ENCODE data around the gene FRA10AC1.

Gene FRA10AC1

DNA sequence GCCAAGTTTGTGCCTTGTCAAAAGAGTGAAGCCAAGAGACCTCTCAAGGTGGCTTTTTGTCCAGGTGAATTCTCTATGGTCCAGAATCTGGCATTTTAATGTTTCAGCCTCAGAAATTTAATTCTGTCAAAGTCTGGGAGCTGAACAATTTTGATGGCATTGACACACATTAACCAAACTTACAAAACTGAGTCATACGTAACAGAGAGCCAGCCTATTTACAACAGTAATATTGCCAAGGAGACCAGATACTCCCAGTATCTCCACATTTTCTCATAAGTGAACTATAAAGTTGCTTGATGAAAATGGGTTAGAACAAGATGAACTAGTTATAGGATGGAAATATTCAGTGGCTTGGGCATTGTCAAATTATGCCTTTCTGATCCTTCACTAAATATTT is 46.2 kb downstream of the FRA10AC1 start:
- no peaks in the 10 kb centered on the region for H3K27me3 ChIP-seq (replicated peaks)
- TF ChIP-seq, protein P1, sequence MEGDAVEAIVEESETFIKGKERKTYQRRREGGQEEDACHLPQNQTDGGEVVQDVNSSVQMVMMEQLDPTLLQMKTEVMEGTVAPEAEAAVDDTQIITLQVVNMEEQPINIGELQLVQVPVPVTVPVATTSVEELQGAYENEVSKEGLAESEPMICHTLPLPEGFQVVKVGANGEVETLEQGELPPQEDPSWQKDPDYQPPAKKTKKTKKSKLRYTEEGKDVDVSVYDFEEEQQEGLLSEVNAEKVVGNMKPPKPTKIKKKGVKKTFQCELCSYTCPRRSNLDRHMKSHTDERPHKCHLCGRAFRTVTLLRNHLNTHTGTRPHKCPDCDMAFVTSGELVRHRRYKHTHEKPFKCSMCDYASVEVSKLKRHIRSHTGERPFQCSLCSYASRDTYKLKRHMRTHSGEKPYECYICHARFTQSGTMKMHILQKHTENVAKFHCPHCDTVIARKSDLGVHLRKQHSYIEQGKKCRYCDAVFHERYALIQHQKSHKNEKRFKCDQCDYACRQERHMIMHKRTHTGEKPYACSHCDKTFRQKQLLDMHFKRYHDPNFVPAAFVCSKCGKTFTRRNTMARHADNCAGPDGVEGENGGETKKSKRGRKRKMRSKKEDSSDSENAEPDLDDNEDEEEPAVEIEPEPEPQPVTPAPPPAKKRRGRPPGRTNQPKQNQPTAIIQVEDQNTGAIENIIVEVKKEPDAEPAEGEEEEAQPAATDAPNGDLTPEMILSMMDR (IDR thresholded peaks at IDR 0.05; ENCODE audit: low read depth, low read length, missing control alignments): no peak
- peaks cover 2% of the 10 kb centered on the region for H3K36me3 ChIP-seq (replicated peaks)
- in situ Hi-C loops (cut with HindIII; ENCODE audit: low pct_ligation_motif_present, low sequenced_read_pairs): no loop called here
- no peak overlapping the region for H3K4me3 ChIP-seq (ENCODE audit: low read depth, low read length)
- no peak overlapping the region for H3K27ac ChIP-seq
- peak; percentile 3 for DNase-seq

DNA sequence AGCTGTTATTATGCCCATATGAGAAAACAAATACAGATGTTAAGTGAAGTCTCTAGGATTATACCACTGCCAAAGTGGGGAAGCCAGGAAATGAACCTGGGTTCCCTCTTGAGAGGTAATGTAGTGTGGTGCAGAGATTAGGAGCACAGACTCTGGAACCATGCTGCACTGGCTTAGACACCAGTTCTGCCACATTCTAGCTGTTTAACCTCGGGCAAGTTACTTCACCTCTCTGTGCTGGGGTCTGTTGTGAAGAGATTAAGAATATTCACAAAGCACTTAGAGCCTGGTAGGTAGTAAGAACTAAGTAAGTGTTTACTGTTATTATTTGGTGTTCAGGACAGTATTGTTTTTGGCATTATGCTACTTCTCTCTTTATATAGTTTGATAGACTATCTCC is 48.2 kb downstream of the FRA10AC1 start:
- TF ChIP-seq, protein P1 (IDR thresholded peaks at IDR 0.05; ENCODE audit: low read depth, low read length, missing control alignments): no peak
- Histone ChIP-seq H3K36me3 (replicated peaks) (no peaks in the 10 kb centered on the region), H3K27ac (no peak overlapping the region), H3K4me3 (ENCODE audit: low read depth, low read length) (no peak overlapping the region), H3K27me3 (replicated peaks) (no peaks in the 10 kb centered on the region)
- in situ Hi-C loops (cut with HindIII; ENCODE audit: low pct_ligation_motif_present, low sequenced_read_pairs): no loop called here
- DNase-seq: no peak

DNA sequence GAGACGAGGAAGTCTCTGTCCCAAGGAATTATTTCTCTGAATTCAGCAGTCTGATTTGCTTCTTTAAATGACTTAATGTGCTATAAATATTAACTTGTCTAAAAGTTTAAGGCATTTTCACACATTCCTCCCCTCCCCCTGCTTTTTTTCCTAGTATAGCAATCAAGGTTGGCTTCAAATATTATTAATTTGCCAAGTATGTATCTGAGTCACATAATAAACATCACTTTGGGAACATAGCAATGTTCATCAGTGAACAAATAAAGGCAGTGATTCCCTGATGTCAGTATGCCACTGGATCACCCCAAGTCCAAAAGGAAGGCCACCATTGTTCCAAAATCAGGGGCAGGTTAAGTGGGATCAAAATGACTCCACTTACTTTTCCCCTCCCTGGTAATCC is 49.5 kb downstream of the FRA10AC1 start:
- Histone ChIP-seq H3K36me3 (replicated peaks) (no peaks in the 10 kb centered on the region), H3K27ac (no peak overlapping the region), H3K27me3 (replicated peaks) (no peaks in the 10 kb centered on the region), H3K4me3 (ENCODE audit: low read depth, low read length) (no peak overlapping the region)
- TF ChIP-seq, protein P1 (IDR thresholded peaks at IDR 0.05; ENCODE audit: low read depth, low read length, missing control alignments): no peak
- peak; percentile 53 for DNase-seq
- in situ Hi-C loops (cut with HindIII; ENCODE audit: low pct_ligation_motif_present, low sequenced_read_pairs): no loop called here

DNA sequence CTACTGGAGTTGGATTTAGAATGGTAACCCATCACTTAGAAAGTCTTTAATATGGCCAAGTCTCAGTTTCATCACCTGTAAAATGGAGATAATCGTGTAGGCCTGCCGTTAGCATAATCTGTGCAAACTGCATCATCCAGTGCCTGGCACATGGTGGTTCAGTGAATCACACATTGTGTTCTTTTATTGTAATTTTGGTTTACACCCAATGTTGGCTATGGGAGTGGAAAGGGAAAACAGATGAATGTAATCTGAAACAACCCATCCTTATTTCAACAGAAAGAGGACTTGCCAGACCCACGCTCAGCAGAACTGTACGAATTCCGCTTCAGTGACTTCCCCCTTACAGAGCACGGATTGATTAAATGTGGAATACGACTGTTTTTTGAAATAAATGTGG is 62.6 kb downstream of the FRA10AC1 start:
- in situ Hi-C loops (cut with HindIII; ENCODE audit: low pct_ligation_motif_present, low sequenced_read_pairs): no loop called here
- H3K27ac ChIP-seq: no peak overlapping the region

DNA sequence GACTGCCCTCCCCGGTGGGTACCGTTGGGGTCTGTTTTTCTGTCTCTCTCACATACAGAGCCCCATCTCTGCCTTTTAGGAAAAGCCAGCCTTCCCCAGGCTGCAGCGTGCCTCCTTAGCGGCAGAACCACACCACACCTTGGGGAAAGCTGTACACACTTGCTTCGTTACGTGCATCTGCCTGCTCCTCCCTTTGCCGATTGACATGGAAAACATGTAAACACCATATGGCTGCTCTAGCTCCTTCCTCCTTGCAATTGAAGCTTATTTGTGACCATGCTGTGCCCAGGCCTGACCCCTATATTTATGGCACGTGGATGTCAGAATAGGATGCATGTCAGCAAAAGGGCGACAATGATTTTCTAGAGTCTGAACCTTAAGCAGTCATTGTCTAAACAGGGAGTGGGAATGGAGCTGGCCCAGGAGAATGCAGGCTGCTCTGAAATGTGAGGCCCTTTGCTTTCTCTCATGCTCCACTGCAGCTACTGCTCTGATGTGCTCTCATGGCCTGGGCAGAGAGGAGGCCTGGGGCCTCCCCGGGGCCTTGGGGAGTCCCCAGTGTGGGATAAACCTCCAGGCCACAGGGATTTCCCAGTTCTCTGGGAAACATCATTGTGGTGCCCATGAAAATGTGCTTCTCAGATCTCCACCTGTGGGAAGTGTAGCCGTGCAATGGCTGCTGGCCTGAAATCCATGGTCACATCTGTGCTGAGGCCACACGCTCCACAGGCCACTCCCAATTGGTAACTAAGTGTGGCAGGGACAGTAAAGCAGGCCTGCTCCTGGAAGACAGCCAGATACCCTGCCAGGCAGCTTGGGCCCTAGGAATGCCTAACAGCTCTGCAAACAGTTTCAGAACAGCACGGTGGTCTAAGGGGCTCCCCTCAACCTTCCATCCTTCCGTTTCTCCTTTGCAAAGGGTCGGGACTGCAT is 71.5 kb downstream of the FRA10AC1 start:
- in situ Hi-C loops (cut with HindIII; ENCODE audit: low pct_ligation_motif_present, low sequenced_read_pairs): no loop called here
- Histone ChIP-seq H3K4me3 (ENCODE audit: low read depth, low read length) (no peak overlapping the region), H3K27ac (no peak overlapping the region), H3K36me3 (replicated peaks) (no peaks in the 10 kb centered on the region), H3K27me3 (replicated peaks) (no peaks in the 10 kb centered on the region)
- DNase-seq: no peak
- TF ChIP-seq, protein P1 (IDR thresholded peaks at IDR 0.05; ENCODE audit: low read depth, low read length, missing control alignments): no peak

More for the DNA sequence above, 62.6 kb downstream of the FRA10AC1 start:
- H3K36me3 ChIP-seq (replicated peaks): no peaks in the 10 kb centered on the region
- no peak overlapping the region for H3K4me3 ChIP-seq (ENCODE audit: low read depth, low read length)
- no peaks in the 10 kb centered on the region for H3K27me3 ChIP-seq (replicated peaks)
- DNase-seq: no peak
- TF ChIP-seq, protein P1 (IDR thresholded peaks at IDR 0.05; ENCODE audit: low read depth, low read length, missing control alignments): no peak
